ENCODE results near the gene ATP10B.

DNA sequence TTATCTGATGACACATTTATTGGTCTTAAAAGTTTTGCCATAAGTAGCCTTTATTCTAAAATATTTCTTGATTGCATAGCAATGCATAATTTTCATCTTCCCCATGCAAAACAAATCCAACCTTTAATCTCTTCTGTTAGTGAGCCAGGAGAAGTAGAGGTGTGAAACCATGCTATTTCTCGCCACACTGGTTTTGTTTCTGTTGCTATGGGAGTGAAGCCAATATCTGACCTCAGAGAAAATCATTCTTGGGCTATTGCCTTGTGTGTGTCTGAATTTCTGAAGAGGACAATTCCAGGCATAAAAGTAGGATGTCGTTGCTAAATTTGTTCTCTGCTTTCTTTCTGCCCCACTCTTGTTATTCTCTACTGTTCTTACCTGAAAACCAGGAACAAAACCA is 246.7 kb downstream of the ATP10B start:
- TF ChIP-seq, protein P1, sequence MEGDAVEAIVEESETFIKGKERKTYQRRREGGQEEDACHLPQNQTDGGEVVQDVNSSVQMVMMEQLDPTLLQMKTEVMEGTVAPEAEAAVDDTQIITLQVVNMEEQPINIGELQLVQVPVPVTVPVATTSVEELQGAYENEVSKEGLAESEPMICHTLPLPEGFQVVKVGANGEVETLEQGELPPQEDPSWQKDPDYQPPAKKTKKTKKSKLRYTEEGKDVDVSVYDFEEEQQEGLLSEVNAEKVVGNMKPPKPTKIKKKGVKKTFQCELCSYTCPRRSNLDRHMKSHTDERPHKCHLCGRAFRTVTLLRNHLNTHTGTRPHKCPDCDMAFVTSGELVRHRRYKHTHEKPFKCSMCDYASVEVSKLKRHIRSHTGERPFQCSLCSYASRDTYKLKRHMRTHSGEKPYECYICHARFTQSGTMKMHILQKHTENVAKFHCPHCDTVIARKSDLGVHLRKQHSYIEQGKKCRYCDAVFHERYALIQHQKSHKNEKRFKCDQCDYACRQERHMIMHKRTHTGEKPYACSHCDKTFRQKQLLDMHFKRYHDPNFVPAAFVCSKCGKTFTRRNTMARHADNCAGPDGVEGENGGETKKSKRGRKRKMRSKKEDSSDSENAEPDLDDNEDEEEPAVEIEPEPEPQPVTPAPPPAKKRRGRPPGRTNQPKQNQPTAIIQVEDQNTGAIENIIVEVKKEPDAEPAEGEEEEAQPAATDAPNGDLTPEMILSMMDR (IDR thresholded peaks at IDR 0.05) = no peak
- TF ChIP-seq POLR2A (IDR thresholded peaks at IDR 0.05) = no peak
